IMR-90 (cell line): ENCODE measurements around the gene COPA.

Experiments
- CTCF ChIP-seq: conservative IDR thresholded peaks from 2 replicates; pipeline ENCODE4 v1.5.1; 2012; ENCODE audit warnings: mild to moderate bottlenecking, low read depth, low read length, improper control_type of control experiment
- POLR2A ChIP-seq: IDR thresholded peaks from 2 replicates; pipeline ENCODE4 v1.6.1; 2012; ENCODE audit warnings: mild to moderate bottlenecking, low read depth, low read length

GRCh38 chr1:160374306-160375110 is 31.5 kb upstream of the COPA start:
- TF ChIP-seq CTCF (no peak), POLR2A (no peak)
